Hematopoietic multipotent progenitor cell treated with erythropoietin and hydrocortisone succinate and interleukin-3 and kit ligand, for 17 days (in vitro differentiated cells): ENCODE measurements around the gene YTHDF1.
"Not testable (repeated sequence)": the region's sequence is repeated elsewhere in the genome, so short reads cannot be mapped to it uniquely, and the experiment has no call there.

Source experiments
- DNase-seq: peaks from one replicate; pipeline ENCODE4 v3.0.0-alpha.2; 2015; ENCODE audit warnings: low spot score

The YTHDF1 gene

DNA sequence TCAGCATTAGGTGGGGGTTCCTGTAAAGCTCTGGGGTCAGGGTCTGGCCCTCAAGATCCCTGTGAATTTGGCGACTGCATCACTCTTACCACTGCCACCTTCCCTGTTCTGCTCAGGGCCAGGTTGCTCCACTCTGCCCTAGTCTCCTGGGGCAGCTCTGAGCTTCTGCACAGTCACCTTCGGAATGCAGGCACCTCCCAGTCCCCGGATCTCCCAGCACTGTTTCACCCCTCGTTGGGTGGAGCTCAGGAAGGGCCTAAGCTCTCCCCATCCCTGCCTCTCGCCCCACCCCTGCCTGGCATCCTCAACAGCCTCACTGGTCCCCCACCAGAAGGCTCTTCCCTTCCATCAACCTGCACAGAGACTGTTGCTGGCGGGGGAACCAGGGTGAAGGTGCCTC lies 46.2 kb downstream of the YTHDF1 start:
- no peak for DNase-seq

DNA sequence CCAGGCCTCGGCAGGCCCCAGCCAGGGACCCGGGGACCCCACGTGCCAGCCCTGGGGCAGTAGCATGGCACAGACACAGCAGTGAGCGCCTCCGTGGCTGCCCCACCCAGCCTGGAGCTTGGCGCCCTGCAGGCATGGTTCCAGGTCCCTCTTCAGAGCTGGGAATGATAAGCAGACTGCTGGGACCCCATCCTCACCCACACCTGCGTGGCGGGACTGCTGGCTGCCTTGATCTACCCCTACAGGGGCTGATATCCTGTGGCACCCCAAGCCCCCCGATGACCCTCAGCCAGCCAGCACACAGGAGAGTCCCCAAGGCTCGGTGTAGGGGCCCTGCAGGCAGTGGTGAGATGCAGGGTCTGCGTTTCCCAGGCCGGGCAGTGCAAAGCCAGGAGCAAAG lies 47.1 kb downstream of the YTHDF1 start:
- DNase-seq: no peak

DNA sequence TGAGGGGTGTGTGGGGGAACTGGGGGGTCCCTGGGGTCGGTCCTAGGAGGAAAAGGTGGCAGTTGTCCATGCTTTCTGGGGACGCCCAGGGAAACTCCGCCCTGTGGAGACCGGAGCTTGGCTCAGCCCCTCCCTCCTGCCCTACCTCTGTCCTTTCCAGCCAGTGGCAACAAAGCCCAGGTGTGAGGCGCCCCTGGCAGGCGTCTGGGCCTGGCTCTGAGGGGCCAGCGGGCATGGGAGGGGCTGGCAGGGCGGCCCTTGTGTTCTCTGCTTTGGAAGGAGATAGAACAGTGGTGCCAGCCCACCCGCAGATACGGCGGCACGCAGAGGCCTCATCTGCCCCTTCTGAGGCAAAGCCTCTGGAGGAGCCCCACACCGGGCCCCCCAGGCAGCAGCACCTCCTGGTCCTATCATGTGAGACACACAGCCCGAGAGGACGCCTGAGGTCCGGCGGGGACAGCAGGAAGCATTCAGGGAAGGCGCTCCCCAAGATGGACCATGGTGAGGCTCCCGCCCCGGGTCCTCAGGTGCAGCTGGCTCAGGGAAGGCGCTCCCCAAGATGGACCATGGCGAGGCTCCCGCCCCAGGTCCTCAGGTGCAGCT lies 47.9 kb downstream of the YTHDF1 start:
- no peak for DNase-seq

DNA sequence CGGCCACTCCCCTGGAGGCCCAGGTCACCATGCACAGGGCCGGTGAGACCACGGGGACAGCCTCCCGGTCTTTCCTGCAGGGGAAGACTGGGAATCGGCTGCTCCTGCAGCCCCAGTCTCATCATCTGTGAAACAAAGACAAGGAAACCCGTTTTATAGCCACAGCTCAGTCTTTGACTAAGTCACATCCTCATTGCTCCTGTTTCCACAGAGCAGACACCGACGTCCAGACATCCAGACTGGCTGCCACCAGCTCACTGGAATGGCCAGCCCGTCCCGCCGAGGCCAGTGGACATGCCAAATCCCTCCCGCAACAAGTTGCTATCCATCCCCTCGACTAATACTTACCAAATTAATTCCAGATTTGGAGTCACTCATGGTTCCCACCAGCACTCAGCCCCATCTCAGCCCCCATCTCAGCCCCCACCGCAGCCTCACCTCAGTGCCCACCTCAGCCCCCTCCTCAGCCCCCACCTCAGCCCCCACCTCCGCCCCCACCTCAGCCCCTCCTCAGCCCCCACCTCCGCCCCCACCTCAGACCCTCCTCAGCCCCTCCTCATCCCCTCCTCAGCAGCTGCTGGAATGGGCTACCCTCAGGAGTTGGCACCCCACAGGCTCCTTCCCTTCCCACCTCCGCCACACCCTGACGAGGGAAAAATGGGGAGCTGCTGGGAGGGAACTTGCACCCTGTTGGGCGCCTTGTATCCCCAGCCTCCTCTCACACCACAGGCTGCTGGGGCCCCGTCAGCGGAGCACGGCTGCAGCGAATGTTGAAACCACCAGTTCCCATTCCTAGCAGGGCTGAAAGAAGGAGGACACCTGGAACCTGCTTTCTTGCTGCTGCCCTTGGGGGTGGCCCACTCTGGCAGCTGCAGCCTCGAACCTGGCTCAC lies 48.7 kb downstream of the YTHDF1 start:
- no peak for DNase-seq

DNA sequence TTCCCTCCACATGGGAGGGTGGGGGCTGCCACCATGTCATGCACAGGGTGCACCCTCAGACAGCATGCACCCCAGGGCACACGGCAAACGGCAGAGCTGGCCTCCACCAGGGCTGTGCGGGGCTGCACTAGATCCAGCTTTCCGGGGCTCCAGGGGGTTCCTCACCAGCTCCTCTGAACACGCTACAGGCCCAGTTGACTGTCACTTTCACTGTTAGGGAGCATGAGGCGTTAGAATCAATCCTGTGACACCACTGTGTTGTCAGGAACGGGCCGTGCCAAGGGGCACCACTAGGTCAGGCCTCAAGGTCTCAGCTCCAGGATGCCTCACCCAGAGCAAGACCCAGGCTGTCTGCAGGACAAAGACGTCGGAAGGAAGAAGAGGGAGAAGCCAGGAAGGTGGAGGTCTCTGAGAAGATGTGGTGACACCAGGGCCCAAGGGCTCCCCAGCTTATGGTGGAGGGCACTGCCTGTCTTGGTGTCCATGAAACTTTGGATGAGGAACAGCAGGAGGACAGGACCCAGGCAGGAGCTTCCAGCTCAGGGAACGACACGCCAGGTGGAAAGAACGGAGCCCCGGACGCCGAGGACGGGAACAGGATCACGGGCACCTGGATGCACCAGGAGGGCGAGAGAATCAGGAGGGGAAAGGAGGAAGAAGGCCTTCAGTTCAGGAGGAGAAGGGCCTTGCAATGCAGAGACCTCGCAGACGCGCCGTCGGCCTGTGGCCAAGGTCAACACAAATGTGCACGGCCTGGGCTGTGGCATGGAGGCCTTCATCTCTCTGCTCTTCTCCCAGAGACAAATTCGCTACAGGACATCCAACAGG lies 49.5 kb downstream of the YTHDF1 start:
- no peak for DNase-seq

DNA sequence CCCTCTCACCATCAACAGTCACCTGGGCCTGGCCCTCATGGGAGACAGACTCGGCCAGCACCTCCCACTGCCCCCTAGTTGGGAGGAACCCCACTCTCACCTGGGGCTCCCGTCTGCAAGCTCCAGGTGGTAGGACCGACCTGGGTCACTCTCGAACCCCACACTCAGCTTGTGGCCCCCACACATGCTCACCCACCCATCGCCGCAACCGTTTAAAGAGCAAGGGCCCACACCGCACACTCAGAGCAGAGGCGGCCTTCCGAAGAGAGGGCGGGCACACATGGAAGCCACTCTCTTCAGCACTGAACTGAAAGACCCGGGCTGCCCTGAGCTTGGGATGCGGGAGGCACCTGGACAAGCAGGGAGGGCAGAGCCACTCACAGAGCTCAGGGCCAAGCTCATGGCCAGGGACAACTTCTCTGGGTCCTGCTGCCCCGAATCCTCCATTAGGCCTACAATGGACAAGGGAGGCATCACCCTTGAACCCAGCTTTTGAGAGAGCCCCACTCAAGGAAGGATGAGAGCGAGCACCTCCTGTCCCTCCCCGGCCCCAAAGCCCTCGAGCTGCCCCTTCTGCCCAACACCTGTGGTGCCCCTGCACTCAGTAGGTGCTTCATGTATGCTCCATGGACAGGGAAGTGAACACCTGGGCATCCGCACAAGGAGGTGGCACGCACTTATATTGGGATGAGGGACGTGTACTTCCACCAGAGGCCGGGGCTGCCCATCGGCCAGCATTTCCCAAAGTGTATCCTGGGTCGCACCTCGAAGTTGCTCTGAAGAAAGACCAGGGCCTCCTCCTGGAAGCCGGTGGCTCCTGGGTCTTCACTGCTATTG lies 50.4 kb downstream of the YTHDF1 start:
- no peak for DNase-seq

DNA sequence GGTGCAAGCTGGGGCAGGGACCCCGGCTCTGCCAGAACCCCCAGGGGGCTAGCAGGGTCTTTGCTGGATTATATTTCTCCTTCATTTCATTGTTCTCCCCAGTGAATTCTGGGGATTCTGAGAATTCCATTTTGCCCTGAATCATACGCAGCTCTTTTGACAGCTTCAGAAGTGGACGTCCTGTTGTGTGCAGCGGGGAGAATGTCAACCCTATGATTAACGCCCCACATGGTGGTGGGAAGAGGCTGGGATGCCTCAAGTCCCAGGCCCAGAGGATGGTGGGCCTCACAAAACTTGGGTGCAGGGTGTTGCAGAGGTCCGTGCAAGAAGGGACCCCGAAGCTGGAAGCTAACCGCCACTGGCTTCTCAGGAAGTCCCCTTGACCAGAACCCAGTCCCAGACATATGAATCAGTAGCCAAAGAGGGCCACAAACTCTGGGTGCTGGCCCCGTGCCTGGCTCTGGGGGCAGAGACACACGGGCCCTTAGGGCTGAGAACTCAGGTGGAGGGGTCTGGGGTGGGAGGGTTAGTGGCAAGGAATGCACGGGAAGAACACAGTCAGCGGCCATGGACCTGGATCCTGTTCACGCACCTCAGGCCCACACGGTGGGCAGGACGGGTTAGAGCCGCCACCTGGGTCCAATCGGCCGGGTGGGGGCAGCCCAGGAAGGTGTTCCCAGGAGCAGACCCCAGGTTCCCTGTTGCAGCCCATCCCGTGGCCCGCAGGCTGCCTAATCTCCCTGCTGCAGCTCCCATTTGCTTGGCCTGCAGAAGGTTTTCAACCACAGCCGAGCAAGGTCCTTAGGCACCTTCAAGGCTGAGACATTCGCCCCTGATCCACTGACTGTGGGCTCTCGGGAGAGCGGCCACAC lies 51.2 kb downstream of the YTHDF1 start:
- DNase-seq: no peak

DNA sequence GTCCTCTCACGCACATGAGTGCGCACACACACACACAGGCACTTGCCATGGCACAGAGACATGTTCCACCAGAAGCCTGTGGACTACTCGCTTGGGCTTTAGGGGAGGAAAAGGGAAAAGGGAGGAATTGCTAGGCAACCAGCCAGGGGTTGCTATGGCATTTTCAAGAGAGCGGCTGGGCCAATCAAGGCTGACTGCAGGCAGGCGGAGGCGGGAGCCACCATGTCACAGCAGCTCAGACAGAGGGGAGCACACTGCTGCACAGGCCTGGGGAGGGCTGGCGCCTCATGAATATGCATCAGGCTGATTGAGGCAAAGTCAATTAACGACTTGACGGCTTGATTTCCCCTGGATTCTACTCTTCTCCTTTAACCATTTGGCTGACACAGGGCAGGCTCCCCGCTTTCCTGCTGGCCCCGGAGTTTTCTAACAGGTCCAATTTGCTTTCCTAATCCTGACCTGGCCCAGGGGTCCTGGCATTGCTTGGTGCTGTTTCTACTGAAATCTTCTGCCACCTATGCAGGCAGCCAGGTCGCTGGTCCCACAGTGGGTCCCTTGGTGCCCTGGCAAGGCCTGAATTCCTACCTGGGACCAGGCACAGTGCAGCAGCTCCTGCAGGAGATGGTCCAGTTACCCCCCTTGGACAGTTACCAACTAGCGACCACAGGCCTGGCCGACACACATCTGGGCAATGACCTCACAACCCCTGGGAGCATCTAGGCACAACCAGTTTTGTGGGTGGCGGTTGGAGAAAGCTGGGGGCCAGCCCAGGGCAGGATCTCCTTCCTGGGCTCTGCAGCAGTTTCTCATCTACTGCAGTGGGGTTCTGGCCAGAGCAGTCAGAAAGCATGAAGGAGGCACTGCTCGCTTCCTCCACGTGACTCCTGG lies 52.1 kb downstream of the YTHDF1 start:
- no peak for DNase-seq

DNA sequence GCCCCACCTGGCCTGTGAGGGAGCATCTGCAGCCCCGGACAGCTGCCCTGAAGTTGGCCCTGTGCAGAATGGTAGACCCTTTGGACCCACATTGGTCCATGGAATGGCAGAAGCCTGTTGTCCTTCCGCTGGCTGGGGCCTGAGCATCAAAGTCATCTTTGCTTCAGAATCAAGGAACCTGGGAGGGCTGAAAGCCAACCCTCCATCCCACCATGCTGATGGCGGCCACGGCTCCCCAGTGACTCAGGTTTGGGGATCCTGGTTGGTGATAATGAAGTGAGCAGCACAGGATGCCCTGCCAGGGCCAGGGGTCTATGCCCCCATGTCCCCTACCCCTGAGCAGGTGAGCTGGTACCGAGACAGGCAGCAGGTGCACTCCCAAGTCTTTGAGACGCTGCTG lies 52.8 kb downstream of the YTHDF1 start:
- no peak for DNase-seq

DNA sequence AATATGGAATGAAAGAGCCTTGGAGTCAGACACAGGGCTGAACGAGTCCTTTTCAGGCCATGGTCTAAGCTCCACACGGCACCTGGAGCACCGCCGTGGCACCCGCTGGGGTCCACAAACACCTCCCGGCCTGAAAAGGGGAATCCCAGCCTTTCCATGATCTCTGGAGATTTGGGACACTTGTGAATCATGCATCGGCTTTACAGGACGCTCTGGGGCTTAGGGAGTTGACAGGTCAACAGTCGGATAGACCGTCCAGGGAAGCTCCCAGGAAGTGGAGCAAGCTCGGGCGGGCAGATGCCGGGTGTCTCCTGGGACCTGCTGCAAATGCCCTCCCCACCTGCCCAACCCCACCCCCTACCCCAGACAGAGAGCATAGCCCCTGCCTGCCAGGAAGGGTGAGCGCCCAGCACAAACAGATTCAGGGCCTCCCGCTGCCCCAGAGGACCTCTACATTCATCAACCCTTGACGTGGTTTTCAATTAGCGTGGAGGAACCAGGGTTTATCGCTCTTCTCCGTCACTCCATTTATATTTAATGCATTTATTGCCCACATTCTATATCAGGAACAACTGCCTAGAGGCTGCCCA lies 53.6 kb downstream of the YTHDF1 start:
- DNase-seq: no peak

DNA sequence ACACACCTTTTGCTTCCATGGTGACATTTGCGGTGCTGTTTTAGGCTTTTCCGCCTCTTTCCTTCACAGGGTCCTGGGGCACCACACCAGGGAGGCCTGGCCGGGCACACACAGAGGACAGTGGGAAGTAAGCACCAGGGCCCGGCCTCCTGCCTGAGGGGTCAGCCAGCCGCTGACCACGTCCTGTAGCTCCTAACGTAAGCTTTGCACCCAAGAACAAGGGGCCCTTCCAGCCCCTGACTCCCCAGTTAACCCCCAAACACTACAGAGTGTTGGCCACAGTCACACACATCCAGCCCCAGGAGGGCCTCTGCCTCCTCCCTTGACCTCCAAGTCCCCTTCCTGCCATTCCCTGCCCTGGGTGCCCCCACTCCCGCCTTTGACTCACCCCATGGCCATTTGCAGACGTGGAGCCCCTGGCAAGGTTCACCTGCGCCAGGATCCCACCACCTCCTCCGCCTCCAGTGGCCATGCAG lies 54.7 kb downstream of the YTHDF1 start:
- DNase-seq: no peak

DNA sequence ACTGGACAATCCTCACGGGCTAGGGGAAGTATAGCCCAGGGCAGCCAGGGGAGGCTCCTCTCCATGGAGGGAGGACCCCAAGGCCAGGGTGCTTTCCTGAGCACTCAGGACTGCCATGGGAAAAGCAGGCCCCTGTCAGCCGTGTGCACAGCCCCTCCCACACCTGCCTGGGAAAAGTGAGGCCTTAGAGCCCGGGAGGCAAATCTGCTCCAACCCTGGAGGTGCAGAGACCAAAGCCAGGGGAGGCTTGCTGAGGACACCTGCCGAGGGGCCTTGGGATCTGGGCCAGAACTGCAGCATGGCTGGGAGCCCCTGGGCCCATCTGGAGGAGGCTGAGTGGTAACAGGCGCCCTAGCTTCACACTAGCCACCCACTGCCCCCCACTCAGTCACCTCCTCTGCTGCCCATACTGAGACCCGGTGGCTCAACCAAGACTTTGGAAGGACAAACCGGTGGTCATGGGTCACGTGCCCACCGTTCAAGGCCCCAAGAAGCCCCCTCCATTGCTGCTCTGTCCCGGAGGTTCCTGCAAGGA lies 55.2 kb downstream of the YTHDF1 start:
- DNase-seq: no peak

DNA sequence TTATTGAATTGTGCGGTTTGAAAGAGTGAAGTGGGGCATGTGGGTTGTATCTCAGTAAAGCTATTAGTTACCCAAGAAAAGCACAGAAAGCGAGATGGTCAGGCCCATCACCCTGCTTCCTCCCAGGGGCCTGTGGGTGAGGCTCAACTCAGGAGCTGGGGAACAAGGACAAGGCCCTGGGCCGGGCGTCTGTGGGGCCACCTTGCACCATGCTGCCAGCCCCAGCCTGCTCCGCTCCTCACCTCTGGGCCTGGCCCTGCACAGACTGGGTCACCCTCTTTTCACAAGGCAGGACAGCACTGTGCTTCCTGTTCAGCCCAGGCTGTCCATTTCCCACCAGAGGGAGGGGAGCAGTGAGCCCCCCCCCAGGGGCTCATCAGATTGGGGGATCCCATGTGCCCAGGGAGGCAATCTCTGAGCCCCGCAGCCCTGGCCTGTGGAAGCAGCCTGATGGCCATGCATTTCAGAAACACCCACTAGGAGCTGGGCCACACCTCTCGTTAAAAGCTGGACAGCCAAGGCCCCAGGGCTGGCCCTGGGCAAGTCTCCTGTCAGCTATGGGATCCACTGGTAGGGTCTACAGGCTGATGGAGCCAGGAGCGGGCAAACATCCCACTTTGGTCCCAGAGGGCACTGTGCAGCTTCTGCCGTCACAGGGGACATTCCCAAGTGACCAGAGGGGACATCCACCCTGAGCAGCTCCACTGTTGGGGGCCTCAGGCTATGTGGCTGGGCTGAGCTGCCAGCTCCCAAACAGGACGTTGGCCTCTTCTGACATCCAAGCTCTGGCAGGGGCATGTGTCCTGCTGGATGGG lies 55.9 kb downstream of the YTHDF1 start:
- no peak for DNase-seq

DNA sequence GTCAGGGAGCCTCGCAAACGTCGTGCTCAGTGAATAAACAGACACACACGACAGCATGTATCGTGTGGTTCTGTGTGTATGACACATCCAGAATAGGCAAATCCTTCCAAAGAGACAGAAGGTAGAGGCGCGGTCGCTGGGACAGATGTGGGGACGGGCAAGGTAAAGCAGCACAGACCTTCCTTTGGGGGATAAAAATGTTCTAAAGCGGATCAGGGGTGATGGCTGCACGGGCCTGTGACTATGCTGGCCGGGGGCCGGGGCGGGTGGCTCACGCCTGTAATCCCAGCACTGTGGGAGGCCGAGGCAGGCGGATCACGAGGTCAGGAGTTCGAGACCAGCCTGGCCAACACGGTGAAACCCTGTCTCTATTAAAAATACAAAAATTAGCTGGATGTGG lies 56.7 kb downstream of the YTHDF1 start:
- not testable (repeated sequence) for DNase-seq

DNA sequence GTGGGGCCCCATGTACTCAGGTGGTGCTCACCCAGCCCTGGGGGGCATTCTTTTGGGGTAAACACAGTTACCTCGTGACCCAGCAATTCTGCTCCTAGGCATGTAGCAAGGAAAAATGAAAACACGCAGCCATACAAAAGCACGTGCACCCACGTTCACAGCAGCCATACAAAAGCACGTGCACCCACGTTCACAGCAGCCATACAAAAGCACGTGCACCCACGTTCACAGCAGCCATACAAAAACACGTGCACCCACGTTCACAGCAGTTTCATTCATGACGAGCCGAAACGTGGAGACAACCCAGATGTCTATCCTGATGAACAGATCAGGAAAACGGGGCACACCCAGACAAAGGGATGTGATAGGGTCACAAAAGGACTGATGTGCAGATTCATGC lies 57.1 kb downstream of the YTHDF1 start:
- DNase-seq: no peak

DNA sequence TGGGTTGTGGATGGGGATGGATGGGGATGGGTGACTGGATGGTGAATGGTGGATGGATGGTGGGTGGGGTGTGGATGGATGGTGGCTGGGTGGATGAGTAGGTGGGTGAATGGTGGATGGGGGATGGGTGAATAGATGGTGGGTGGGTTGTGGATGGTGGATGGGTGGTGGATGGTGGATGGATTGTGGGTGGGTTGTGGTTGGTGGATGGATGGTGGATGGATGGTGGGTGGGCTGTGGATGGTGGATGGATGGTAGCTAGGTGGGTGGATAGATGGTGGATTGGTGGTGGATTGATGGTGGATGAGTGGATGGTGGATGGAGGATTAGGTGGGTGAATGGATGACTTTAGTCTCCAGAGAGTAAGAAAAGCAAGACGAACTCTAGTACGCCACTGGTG lies 57.6 kb downstream of the YTHDF1 start:
- DNase-seq: no peak

DNA sequence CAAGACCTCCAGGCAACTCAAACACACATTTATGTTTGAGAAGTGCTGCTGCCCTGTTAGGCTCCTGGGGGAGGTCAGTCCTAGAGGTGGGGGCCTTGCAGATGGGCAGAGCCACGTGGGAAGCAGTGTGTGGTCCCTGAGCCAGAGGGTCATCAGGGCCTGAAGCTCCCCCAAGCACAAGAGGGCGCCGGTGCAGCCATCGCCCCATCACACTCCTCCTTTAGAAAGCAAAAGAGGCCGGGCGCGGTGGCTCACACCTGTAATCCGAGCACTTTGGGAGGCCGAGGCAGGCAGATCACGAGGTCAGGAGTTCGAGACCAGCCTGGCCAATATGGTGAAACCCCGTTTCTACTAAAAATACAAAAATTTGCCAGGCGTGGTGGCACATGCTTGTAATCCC lies 58.5 kb downstream of the YTHDF1 start:
- not testable (repeated sequence) for DNase-seq

DNA sequence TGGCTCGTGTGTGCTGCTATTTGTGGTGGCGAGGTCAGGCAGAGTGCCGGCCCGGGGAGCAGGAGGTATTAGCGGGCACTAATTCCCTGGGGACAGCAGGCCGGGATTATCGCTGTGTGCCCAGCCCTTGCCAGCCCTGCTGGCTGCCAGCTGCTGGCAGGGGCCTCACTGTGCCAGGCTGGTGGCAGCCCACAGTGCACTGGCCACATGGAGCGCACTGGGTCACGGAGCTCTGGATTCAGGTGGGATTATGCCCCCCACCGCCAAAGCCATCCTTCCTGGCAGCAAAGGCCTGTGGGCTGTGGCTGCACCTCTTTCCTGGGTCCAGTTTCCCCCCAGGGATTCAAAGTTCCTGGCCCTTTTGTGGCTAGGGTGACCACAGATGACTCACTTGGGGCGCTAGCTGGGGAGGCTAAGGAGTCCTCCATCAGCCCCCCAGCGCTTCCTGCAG lies 59.7 kb downstream of the YTHDF1 start:
- no peak for DNase-seq
